Heart left ventricle (tissue), 16 donors: ENCODE data around the gene VSTM2A. TPM values are rescaled to one million over a fixed set of nuclear protein-coding genes. Genes with fewer than 3 reads are reported as not detected.

ENCODE experiments used
- ATAC-seq, 4 donors: fragments of 200-7000 bp; cut with Tn5 transposase; one replicate each; pipeline ENCODE4 v1.9.1; 2020 to 2022; ENCODE audit warnings: moderate library complexity in 4 of 4, mild to moderate bottlenecking in 3 of 4, moderate number of reproducible peaks in 1 of 4
- DNase-seq, 5 donors: peaks; one replicate each; pipeline ENCODE4 v3.0.0-alpha.2; 2020
- H3K27ac ChIP-seq, 12 donors: fragments of 200-600 bp; sonication (generic) in 4 of 12; one replicate each; pipeline versions ENCODE4 v1.5.0 to v1.8.0; 2016 to 2022; ENCODE audit warnings: mild to moderate bottlenecking in 2 of 12
- H3K27me3 ChIP-seq, 9 donors: fragments of 200-600 bp; sonication (generic) in 2 of 9; one replicate each; pipeline versions ENCODE4 v1.5.1 to v1.8.0; 2016 to 2022; ENCODE audit warnings: mild to moderate bottlenecking in 3 of 9
- H3K36me3 ChIP-seq, 9 donors: fragments of 200-600 bp; sonication (generic) in 2 of 9; one replicate each; pipeline versions ENCODE4 v1.5.0 to v1.8.0; 2018 to 2022; ENCODE audit warnings: mild to moderate bottlenecking in 2 of 9
- H3K4me1 ChIP-seq, 12 donors: fragments of 200-600 bp; sonication (generic) in 4 of 12; one replicate each; pipeline versions ENCODE4 v1.5.0 to v1.8.0; 2016 to 2022; ENCODE audit warnings: mild to moderate bottlenecking in 3 of 12
- H3K4me3 ChIP-seq, 12 donors: fragments of 200-600 bp; sonication (generic) in 4 of 12; one replicate each; pipeline versions ENCODE4 v1.5.0 to v1.8.0; 2017 to 2022; ENCODE audit warnings: mild to moderate bottlenecking in 9 of 12, moderate library complexity in 4 of 12
- H3K9me3 ChIP-seq, 12 donors: fragments of 200-600 bp; sonication (generic) in 4 of 12; one replicate each; pipeline versions ENCODE4 v1.5.0 to v1.8.0; 2016 to 2022; ENCODE audit warnings: mild to moderate bottlenecking in 1 of 12
- POLR2A ChIP-seq, 2 donors: fragments of 450-650 bp; IDR thresholded peaks; one replicate each; pipeline ENCODE4 v1.6.1; 2017; ENCODE audit warnings: antibody characterized with exemption in 2 of 2, mild to moderate bottlenecking in 2 of 2, moderate library complexity in 2 of 2
- WGBS, 4 donors: extraction: QIAGEN DNeasy Blood & Tissue Kit in 2 of 4; methylation state at CpG; one replicate each; pipeline versions ENCODE4 v1.1.5 to v1.1.7; 2013 to 2018; 5-methylcytosine and 5-hydroxymethylcytosine counted together
- intact Hi-C, 10 donors: fragments of 100-400 bp; cut with DNase I; formaldehyde crosslinking; loops; one replicate each; pipeline versions ENCODE4 v1.11.1 to v1.14.2; 2022
- polyA plus RNA-seq, 2 donors: library from polyadenylated mRNA; stranded (reverse); fragments of 200-250 nt; gene quantifications; one replicate each; pipeline ENCODE4 v1.2.3, GENCODE V29; 2013
- total RNA-seq, 9 donors: library from RNA; depleted of rRNA in 2 of 9; stranded (reverse); fragments of >200 nt in 2 of 9; fragmentation: NEBNext Ultra II Directional in 3 of 9; extraction: Animal tissue kit (Norgen Biotek cat#: 25700) in 3 of 9; gene quantifications; one replicate each; pipeline versions ENCODE4 v1.1.0 to v1.2.4, GENCODE V29; 2016 to 2023
- TF ChIP-seq, protein P1 (sequence below), 12 donors: fragments of 200-600 bp; sonication (generic) in 4 of 12; IDR thresholded peaks; one replicate each; pipeline versions ENCODE4 v1.5.0 to v1.8.0; 2018 to 2022; ENCODE audit warnings: antibody characterized with exemption in 12 of 12, mild to moderate bottlenecking in 5 of 12
- donor health status: ischemic (EF 13 %, LVEDD 7.1; RV severe dilation, severe dysfunction).
- donor health status: healthy with polysubstance abuse.
- donor health status: DM: no; HTN: yes; CAD: no.
- donor health status: DM: no; HTN: no; CAD: no.
- donor health status: ischemic (EF 25% LVEDD 6.9; RV normal size, moderate dysfunction).
- donor health status: ischemic (EF 25% LVEDD 5.7; RV mildly dilated, moderate dysfunction).
- donor health status: healthy.
- donor health status: DM: yes; HTN: yes; CAD: no.
- donor health status: ischemic (EF 35%, LVEDD 5.7; RV mildly dilated, moderate dysfunction).
- donor health status: nonischemic (EF 11% LVEDD 7.7; RV severe dilation, severe dysfunction).
- donor health status: DM: yes; HTN: yes; CAD: no.
- donor health status: PGD.
- donor health status: ischemic (EF 29% LVEDD 5.4; RV normal size, mild dysfunction).
- donor health status: nonischemic (EF 23%, LVEDD 6.1; RV moderate dilation, normal function).

The VSTM2A gene
- total and polyA plus RNA-seq, 11 donors = not detected

DNA sequence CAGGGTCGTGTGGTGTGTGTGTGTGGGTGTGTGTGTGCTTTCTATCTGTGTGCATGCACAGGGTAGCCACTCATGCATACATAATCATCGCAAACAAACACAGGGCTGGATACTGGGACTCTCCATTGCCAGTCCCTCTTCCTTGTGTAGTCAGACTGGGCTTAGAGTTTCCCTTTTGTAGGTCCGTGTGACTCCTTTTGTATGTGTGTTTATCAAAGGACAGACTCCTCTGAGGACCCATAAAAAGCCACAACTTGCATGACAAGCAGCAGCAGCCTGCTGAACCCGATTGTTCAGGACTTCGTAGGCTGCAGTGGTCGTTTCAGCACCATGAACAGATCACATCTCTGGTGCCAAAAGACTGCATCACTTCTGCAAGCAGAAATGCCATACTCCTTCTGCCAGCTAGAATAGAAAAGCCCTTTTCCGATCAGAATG lies 895 bp downstream of the VSTM2A start:
- intact Hi-C loops = no loop called here
- TF ChIP-seq, protein P1, sequence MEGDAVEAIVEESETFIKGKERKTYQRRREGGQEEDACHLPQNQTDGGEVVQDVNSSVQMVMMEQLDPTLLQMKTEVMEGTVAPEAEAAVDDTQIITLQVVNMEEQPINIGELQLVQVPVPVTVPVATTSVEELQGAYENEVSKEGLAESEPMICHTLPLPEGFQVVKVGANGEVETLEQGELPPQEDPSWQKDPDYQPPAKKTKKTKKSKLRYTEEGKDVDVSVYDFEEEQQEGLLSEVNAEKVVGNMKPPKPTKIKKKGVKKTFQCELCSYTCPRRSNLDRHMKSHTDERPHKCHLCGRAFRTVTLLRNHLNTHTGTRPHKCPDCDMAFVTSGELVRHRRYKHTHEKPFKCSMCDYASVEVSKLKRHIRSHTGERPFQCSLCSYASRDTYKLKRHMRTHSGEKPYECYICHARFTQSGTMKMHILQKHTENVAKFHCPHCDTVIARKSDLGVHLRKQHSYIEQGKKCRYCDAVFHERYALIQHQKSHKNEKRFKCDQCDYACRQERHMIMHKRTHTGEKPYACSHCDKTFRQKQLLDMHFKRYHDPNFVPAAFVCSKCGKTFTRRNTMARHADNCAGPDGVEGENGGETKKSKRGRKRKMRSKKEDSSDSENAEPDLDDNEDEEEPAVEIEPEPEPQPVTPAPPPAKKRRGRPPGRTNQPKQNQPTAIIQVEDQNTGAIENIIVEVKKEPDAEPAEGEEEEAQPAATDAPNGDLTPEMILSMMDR (IDR thresholded peaks at IDR 0.05) = no peak
- TF ChIP-seq POLR2A (IDR thresholded peaks at IDR 0.05) = no peak
- Histone ChIP-seq H3K9me3 (no peaks in the 10 kb centered on the region), H3K4me3 (no peak overlapping the region), H3K27ac (no peak overlapping the region), H3K27me3 (peaks cover 25 to 83% (median 62%) of the 10 kb centered on the region in 9 donors), H3K4me1 (peaks cover 0 to 29% (median 6%) of the 10 kb centered on the region in 12 donors), H3K36me3 (no peaks in the 10 kb centered on the region)
- 2 to 7% (median 5%) methylated on average over 6 to 7 of the region's 7 CpGs for WGBS, 4 donors
- DNase-seq (no peak), ATAC-seq (peak in 1 of 4 donors; percentile 34)

DNA sequence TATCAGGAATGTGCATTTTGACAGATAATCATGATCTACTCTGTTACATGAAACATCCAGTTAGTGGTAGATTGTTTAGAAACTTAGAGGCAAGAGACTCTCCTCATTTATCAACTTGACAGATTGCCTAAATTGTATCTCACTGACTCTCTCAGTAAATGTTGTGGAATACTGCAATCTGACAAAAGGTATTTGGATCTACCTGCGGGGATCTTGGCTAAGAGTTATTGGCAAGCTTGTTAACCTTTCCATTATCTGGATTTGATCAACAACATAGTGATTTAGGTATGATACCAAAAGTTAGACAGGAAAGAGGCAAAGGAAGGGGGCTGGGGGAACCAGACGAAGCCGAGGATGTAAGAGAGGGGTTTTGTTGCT lies 2.0 kb downstream of the VSTM2A start:
- ATAC-seq (no peak), DNase-seq (no peak)
- WGBS, 4 donors = 2 to 10% (median 7%) methylated on average over 3 of the region's 3 CpGs
- peaks cover 0 to 29% (median 6%) of the 10 kb centered on the region in 12 donors for H3K4me1 ChIP-seq
- intact Hi-C loops = no loop called here
- TF ChIP-seq, protein P1 (IDR thresholded peaks at IDR 0.05) = no peak
- no peak for TF ChIP-seq POLR2A (IDR thresholded peaks at IDR 0.05)
- no peaks in the 10 kb centered on the region for H3K36me3 ChIP-seq
- no peak overlapping the region for H3K4me3 ChIP-seq
- no peak overlapping the region for H3K27ac ChIP-seq
- no peaks in the 10 kb centered on the region for H3K9me3 ChIP-seq
- peaks cover 25 to 92% (median 62%) of the 10 kb centered on the region in 9 donors for H3K27me3 ChIP-seq

DNA sequence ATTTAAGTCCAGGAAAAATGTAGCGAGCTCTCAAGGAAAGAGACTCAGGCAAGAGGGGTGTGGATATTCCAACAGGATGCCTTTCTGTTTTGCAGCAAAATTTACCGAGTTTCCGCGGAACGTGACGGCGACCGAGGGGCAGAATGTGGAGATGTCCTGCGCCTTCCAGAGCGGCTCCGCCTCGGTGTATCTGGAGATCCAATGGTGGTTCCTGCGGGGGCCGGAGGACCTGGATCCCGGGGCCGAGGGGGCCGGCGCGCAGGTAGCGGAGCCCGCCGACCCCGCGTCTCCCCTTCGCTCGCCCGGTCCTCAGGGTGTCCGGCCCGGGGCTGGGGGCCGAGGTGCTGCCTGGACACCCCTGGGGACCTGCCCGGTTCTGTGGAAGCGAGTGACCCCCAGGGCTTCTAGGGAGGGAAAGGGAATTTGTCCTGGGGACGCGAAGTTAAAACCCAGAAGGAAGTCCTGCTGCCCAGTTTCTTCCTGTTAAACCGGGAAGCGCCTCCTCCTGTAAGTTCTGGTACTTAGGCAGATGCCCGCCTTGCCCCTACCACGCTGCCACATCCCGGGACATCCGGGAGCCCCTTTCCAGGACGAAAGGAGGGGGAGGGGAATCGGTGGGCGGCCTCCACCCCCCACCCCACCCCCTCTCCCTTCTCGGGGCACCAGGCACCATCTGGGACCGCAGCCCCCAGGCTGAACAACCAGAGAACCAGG lies 2.5 kb downstream of the VSTM2A start:
- Histone ChIP-seq H3K9me3 (no peaks in the 10 kb centered on the region), H3K36me3 (no peaks in the 10 kb centered on the region), H3K4me1 (peaks cover 0 to 29% (median 6%) of the 10 kb centered on the region in 12 donors), H3K4me3 (no peak overlapping the region), H3K27me3 (peaks cover 25 to 89% (median 62%) of the 10 kb centered on the region in 9 donors), H3K27ac (no peak overlapping the region)
- ATAC-seq = no peak
- no peak for DNase-seq
- WGBS, 4 donors = 0 to 3% (median 2%) methylated on average over 19 to 45 of the region's 45 CpGs
- intact Hi-C loops = no loop called here
- TF ChIP-seq, protein P1 (IDR thresholded peaks at IDR 0.05) = no peak
- TF ChIP-seq POLR2A (IDR thresholded peaks at IDR 0.05) = no peak

DNA sequence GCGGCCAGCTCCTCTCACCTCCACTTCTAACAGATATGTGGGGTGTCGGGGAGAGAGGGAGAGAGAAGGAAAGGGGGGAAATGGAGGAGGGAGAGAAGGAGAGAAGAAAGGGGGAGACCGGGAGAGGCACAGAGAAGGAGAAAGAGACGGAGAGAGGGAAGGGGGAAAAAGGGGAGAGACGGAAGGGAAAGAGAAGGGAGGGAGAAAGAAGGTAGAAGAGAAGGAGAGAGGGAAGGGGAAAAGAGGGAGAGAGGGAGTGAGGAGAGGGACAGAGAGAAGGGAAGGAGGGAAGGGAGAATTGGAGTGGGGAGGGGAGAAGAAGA lies 3.0 kb downstream of the VSTM2A start:
- no peak overlapping the region for H3K4me3 ChIP-seq
- DNase-seq (no peak), ATAC-seq (no peak)
- H3K4me1 ChIP-seq = peaks cover 0 to 29% (median 6%) of the 10 kb centered on the region in 12 donors
- TF ChIP-seq, protein P1 (IDR thresholded peaks at IDR 0.05) = no peak
- TF ChIP-seq POLR2A (IDR thresholded peaks at IDR 0.05) = no peak
- peaks cover 25 to 85% (median 61%) of the 10 kb centered on the region in 9 donors for H3K27me3 ChIP-seq
- H3K36me3 ChIP-seq = no peaks in the 10 kb centered on the region
- H3K27ac ChIP-seq = no peak overlapping the region
- no peaks in the 10 kb centered on the region for H3K9me3 ChIP-seq
- intact Hi-C loops = no loop called here
- WGBS, 4 donors = 2 to 5% (median 3%) methylated on average over 5 of the region's 5 CpGs
